A172 (cell line): ENCODE measurements around the gene SPTAN1. TPM values are rescaled to one million over a fixed set of nuclear protein-coding genes. Genes with fewer than 3 reads are reported as not detected.

ENCODE experiments used
- DNase-seq: peaks from one replicate; pipeline ENCODE4 v3.0.0-alpha.2; 2015; ENCODE audit warnings: low spot score
- total RNA-seq: library from RNA; depleted of rRNA; stranded (reverse); fragments of >200 nt; shearing (Covaris generic); gene quantifications from 2 replicates; pipeline ENCODE4 v1.2.3, GENCODE V29; 2014

Gene SPTAN1
- total RNA-seq, 1 experiment from 2014 or later = 440 TPM

DNA sequence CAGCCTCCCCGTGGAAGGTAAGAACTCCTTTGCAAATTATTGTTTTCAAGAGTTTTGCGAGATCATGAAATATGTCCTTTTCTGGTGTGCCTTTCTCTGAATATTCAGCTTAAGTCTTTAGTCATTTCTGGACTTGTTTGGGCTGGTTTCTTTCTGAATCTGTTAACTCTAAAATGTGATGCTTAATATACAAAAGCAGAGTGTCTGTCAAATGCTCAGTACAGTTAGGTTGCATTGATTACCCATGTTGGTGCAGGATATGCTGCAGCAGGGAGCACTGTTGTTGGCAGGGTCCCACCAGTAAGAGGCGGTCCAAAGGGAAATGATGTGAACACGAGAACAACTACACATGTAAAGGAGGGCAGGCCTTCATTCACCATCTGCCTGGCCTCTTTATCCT is 47.7 kb downstream of the SPTAN1 start:
- no peak for DNase-seq

- no peak for DNase-seq
Measured at GRCh38 chr9:128603697-128604096, 51.3 kb downstream of the SPTAN1 start.

DNA sequence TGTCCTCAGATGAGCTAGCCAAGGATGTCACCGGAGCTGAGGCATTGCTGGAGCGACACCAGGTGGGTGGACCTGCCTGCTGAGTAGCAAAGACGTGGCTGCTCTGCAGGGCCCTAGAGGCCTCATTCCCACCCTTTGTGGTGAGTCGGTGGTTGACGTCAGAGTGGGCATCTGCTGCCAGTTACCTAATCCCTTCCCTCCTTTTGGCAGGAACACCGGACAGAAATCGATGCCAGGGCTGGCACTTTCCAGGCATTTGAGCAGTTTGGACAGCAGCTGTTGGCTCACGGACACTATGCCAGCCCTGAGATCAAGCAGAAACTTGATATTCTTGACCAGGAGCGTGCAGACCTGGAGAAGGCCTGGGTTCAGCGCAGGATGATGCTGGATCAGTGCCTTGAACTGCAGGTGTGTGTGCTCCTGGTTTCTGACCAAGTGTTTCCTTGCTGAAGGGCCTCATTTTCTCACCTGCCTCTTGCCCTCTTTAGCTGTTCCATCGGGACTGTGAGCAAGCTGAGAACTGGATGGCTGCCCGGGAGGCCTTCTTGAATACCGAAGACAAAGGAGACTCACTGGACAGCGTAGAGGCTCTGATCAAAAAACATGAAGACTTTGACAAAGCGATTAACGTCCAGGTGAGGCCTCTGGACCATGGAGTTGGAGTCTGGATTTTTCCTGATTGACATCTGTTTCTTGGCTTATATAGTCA is 55.4 kb downstream of the SPTAN1 start:
- peak; percentile 46 for DNase-seq

DNA sequence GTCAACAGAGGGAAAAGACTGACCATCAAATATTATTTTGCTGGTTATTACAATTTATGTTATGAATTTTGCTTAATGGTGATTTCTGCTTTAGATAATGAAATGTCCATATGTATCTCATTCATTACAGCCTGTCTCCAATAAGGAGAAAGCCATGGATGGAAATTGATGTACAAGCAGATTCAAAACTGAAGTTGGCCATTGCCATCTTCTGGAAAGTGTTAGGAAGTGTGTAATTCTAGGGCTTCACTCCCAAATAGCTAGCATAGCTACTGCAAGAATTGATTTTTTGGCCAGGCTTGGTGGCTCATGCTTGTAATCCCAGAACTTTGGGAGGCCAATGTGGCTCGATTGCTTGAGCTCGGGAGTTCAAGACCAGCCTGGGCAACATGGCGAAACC is 58.5 kb downstream of the SPTAN1 start:
- no peak for DNase-seq

DNA sequence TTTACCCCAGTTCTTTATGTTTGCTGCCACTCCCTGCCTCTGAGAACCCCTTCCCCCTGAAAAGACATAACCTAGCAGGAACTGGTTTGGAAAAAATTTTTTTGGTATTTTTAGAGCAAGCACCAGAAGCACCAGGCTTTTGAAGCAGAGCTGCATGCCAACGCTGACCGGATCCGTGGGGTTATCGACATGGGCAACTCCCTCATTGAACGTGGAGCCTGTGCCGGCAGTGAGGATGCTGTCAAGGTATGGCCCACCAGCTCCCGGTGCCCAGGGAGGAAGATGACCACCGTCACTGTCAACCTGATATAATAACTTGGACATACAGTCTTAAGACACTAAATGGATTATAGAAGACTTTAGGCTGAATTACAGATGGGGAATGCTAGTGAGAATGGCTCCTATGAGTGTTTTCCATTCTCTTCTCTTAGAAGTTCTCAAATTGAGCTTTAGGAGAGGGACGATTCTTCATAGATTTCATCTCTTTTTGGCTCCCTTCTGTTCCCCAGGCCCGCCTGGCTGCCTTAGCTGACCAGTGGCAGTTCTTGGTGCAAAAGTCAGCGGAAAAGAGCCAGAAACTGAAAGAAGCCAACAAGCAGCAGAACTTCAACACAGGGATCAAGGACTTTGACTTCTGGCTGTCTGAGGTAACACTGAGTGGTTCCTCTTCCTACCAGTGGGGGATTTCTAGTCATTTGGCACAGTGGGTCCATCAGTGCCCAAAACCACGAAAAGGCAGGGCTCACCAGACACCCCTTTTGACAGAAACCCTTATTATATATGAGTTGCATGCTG is 59.4 kb downstream of the SPTAN1 start:
- DNase-seq = no peak

- DNase-seq = no peak
Measured at GRCh38 chr9:128614728-128615127, 62.3 kb downstream of the SPTAN1 start.

GRCh38 chr9:128615571-128615970 is 63.2 kb downstream of the SPTAN1 start:
- no peak for DNase-seq

GRCh38 chr9:128617943-128618342 is 65.6 kb downstream of the SPTAN1 start:
- DNase-seq = no peak

DNA sequence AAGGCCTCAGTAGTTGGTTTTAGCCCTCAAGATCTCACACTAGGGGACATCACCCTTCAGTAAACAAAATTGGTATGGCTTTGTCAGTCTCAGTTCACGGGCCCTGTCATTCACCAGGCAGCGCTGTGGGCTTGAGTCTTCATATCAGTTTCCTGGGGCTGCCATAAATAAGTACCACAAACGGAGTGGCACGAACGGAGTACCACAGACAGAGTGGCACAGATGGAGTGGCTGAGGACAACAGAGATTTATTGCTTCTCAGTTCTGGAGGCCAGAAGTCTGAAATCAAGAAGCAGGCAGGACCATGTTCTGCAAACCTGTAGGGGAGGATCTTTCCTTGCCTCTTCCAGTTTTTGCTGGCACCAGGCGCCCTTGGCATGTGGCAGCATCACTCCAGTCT is 66.7 kb downstream of the SPTAN1 start:
- DNase-seq = no peak

DNA sequence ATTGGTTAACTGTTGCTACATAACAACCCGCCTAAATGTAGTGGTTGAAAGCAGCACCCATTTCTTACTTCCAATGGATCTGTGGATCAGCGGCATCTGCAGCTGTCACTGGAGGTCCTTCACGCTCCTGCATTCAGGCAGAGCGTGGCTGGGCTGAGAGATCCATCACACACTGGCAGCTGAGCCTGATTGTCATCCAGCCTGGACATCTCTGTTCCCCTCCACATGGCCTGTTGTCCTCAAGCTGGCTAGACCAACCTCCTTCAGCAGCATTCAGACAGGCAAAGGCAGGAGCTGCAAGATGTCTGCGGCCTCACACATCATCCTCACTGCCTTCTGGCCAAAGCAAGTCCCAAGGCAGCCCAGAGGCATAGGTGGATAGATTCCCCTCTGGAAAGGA is 67.4 kb downstream of the SPTAN1 start:
- no peak for DNase-seq

- DNase-seq = no peak
Measured at GRCh38 chr9:128621730-128622455, 69.5 kb downstream of the SPTAN1 start.

GRCh38 chr9:128624566-128624965 is 72.2 kb downstream of the SPTAN1 start:
- no peak for DNase-seq

DNA sequence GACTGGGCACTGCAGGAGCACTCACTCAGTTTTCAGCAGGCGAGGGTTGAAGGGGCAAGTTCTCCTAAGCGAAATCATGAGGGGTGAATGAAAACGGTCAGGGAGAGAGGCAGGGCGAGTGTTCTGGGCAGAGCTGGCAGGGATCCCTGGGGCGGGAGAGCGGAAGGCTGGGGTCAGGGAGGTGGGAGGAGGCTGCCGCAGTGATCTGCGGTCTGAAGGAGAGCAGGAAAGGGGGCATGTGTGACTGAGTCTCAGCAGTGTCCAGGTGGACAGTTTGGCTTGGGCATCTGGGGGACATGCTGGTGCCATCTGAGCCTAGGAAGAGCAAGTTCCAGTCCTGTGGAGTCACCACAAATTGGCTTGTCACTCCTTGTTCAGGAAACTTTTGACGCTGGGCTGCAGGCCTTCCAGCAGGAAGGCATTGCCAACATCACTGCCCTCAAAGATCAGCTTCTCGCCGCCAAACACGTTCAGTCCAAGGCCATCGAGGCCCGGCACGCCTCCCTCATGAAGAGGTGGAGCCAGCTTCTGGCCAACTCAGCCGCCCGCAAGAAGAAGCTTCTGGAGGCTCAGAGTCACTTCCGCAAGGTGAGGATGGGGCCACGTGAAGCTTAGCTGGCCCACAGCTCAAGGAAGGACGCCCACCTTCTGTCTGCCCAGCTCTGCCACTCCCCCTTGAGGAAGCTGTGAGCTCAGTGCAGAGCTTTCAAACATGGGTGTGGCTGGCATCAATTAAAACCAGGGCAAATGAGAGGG is 73.2 kb downstream of the SPTAN1 start:
- DNase-seq = no peak

- DNase-seq = no peak
Measured at GRCh38 chr9:128626181-128626580, 73.8 kb downstream of the SPTAN1 start.

DNA sequence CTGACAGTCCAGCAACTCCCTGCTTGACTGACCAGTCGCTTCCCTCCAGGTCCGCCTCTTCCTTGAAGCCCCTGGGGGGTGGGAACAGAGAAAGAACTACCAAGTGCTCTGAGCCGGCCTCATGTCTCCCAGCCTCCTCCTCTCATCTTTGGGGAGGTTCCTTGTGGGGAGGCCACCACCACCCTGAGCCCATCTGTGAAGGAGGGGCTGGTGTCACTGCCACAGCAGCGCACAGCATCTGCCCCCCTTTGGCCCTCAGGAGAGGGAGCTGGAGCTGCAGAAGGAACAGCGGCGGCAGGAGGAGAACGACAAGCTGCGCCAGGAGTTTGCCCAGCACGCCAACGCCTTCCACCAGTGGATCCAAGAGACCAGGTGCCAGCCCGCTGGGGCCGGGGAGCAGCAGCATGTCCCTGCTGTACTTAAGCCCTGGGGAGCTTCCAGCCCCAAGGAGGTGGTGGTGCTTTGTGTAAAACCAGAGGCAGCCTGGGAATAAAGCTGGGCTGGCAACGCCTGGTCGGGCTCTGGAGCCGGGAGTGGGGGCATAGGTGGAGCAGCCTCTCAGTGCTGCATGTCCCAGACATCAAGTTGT is 74.8 kb downstream of the SPTAN1 start:
- DNase-seq = no peak

DNA sequence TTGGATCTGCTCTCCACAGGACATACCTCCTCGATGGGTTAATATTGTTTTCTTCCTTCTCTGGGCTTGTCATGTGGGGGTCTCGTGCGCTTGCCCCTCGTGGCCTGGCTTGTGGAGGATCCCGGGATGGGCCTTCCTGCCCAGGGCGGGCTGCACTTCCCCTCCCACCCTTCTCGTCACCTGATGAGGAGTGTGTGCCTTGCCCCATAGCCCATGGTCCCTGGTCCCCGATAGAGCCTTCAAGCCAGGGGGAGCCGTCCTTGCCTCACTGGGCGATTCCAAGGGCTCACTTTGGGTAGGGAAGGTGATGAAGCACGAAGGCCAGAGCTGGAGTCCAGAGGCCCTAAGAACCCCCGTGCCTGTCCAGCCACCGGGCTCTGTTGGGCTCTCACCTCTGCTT is 75.5 kb downstream of the SPTAN1 start:
- no peak for DNase-seq

DNA sequence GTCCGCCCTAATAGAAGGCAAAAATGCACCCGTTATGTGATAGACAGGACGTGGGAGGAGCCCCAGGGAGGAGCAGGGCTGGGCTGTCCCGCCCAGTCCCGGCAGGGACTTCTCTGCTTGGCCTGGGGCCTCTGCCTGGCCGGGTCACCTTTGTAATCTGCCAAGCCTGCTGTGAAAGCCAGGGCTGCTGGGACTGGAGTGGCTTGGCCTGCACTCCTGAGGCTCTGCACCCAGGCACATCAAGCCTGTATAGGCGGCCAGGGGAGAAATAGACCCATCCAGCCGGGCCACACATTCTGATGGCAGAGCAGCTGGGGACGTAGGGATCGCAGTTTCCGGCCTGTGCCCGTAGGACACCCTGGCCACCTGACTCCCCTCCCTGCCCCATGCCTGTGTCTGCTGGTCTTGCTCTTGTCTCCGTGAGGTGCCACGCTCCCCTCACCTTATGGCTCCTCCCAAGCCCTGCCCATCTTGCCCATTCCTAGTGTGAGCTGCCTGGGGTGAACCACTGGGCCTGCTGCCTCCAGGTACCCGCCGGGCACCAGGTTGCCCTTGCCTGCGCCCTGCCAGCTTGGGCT is 76.2 kb downstream of the SPTAN1 start:
- DNase-seq = peak; percentile 52

DNA sequence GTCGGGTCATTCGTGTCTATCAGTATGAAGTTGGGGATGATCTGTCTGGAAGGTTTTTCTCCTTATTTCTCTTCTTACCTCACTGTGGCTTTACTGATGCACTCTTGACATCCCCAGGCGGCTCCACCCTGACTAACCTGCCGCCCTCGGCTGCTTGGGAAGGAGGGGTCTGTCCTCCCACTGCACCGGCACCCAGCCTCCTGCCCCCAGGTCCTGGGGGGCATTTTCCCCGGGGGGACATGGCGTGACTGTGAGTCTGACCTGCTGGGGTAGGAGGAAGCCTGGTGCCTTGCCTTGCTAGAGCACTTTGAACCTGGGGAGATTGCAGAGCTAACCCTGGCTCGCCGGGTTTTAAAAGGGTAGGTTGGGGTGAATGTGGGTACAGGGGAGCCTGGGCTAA is 76.7 kb downstream of the SPTAN1 start:
- DNase-seq = no peak

- DNase-seq = no peak
Measured at GRCh38 chr9:128629852-128630545, 77.6 kb downstream of the SPTAN1 start.

- no peak for DNase-seq
Measured at GRCh38 chr9:128631636-128632035, 79.2 kb downstream of the SPTAN1 start.

DNA sequence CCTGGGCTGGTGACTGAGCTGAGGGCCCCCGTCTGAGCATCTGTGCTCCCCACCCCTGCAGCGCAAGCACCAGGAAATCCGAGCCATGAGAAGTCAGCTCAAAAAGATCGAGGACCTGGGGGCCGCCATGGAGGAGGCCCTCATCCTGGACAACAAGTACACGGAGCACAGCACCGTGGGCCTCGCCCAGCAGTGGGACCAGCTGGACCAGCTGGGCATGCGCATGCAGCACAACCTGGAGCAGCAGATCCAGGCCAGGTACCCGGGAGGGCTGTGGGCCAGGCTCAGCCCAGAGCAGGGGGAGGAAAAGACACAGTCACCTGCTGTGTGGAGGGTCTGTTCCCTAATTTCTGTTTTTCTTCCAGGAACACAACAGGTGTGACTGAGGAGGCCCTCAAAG is 79.7 kb downstream of the SPTAN1 start:
- DNase-seq = no peak
